Left ventricle myocardium superior (tissue), 1 donor: ENCODE measurements around the gene TSPAN14. TPM values are rescaled to one million over a fixed set of nuclear protein-coding genes. Genes with fewer than 3 reads are reported as not detected.

ENCODE experiments used
- ATAC-seq: fragments of 200-7000 bp; cut with Tn5 transposase; one replicate; pipeline ENCODE4 v1.9.1; 2020; ENCODE audit warnings: mild to moderate bottlenecking, moderate library complexity
- DNase-seq: peaks from one replicate; pipeline ENCODE4 v3.0.0-alpha.2; 2020
- intact Hi-C: fragments of 100-400 bp; cut with micrococcal nuclease; formaldehyde crosslinking; loops from one replicate; pipeline ENCODE4 v1.11.0; 2022
- total RNA-seq: library from RNA; stranded (reverse); fragmentation: NEBNext Ultra II Directional; extraction: Animal tissue kit (Norgen Biotek cat#: 25700); gene quantifications from one replicate; pipeline ENCODE4 v1.2.1, GENCODE V29; 2021
- donor health status: DM: no; HTN: yes; CAD: no; lungs with severe emphysema.

The TSPAN14 gene
- total RNA-seq, 1 donor from 2014 or later: 41.2 TPM

DNA sequence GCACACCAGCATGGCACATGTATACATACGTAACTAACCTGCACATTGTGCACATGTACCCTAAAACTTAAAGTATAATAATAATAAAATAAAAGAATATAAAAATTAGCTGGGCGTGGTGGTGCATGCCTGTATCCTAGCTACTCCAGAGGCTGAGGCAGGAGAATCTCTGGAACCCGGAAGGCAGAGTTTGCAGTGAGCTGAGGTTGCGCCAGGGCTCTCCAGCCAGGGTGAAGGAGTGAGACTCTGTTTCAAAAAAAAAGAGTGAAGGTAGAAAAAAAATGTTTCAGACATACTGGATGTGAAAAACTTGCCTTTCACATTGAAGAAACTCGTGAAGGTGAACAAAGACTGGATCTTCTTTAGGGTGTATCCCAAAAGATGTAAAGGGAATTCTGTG, 26.7 kb downstream of the TSPAN14 start:
- intact Hi-C loops: no loop called here
- ATAC-seq (no peak), DNase-seq (no peak)

DNA sequence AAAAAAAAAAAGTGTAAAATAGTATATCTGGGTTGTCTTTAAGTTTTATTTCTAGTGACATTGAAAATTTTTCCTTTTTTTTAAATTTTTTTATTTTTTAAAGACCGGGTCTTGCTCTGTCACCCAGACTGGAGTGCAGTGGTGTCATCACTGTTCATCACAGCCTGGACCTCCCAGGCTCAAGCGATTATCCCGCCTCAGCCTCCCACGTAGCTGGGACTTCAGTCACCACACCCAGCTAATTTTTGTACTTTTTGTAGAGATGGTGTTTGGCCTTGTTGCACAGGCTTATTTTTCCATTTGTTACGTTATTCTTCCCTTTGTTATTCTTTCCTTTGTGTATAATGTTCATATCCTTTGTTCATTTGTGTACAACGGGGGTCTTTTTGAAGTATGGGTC, 30.1 kb downstream of the TSPAN14 start:
- intact Hi-C loops: no loop called here
- DNase-seq (no peak), ATAC-seq (no peak)

DNA sequence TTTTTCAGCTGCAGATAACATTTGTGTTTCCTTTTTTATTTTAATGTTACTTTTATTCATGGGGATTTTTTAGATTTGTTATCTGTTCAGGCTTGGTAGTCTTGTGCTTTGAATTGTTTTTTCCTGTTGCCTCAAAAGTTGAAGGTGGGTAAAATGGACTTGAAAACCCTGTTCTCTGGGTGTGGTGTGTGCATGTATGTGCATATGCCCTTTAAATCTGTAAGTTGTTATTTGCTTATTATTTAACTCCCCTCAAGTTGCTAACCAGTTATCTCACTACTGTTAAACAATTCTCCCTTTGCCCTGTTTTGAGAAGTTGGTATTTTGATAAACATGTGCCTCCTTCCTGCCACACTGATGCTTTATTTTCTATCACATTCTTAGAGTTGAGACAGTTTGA, 30.6 kb downstream of the TSPAN14 start:
- intact Hi-C loops: no loop called here
- ATAC-seq (no peak), DNase-seq (no peak)

DNA sequence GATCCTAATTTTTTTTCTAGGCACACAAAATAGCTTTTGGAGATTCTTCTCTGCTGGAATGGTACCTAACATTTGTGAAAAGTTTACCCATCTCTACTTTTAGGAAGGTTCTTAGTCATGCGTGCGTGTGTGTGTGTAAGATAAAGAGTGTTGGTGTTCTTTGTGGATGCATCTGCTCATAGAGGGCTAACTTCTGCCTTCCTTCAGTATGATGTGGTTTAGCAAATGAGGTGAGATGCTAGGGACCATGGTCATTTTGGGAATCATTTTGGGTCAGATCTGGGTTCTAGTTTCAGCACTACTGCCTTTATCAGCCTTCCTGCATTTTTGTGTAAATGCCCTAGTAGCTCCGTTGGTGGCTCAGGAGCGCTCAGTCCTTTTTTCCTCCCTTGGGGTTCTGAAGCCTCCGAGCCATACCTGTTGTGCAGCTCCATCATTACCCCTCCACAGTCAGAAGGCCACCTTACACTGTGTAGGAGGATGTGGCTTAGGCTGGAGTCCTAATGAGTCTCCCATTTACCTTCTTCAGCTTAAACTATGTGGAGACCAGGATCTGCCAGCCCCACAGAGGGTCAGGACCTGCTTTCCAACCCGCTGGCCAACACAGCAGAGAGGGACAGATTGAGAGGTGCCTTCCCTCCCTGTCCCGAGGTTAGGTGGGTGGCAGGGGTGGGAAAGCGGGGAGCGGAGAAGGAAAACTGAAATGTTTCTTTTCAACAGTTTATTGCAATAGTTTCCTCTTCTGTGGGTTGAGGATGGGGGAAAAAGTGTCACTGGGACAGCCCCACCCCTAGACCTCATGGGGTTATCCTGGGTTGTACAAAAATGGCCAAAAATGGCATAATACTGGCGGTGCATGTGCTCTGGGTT, 31.2 kb downstream of the TSPAN14 start:
- DNase-seq (no peak), ATAC-seq (peak; percentile 8)
- intact Hi-C loops: no loop called here

DNA sequence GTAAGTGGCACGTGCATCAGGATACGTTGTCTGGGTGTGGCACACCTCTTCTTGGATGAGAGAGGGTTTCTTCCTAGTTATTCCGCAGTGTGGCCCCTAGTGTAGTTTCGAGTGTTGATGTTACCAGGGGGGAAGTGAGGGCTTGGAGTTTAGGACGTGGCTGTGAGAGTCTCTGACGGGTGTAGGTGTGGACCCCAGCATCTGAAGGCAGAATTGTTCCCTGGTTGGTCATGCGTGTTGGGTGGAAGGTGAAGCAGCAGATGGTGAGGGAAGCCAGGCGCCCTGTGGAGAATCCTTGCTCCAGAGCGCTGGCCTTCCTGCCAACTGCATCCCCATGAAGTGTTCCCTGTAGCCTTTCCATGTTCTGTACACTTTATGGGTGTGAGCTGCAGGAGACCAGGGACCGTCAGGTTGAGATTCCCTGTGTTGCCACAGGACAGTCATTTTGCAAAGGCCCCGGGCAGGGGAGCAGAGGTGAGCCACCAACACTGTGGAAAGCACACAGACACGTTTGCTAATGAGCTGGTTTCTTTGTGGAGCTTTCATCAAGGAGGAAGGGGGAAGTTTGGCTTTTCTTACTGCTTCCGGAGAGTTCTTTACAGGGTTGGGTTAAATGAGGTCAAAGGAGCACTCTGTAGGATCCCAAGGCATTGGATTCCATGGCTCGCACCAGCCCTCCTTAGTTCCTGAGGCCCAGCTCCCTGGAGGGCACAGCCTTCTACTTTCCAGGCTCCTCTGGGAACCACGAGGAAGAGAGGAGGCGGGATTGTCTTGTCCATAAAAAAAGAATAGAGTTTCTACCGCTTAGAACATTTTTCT, 32.0 kb downstream of the TSPAN14 start:
- ATAC-seq: peak; percentile 38
- intact Hi-C loops: no loop called here
- DNase-seq: no peak

DNA sequence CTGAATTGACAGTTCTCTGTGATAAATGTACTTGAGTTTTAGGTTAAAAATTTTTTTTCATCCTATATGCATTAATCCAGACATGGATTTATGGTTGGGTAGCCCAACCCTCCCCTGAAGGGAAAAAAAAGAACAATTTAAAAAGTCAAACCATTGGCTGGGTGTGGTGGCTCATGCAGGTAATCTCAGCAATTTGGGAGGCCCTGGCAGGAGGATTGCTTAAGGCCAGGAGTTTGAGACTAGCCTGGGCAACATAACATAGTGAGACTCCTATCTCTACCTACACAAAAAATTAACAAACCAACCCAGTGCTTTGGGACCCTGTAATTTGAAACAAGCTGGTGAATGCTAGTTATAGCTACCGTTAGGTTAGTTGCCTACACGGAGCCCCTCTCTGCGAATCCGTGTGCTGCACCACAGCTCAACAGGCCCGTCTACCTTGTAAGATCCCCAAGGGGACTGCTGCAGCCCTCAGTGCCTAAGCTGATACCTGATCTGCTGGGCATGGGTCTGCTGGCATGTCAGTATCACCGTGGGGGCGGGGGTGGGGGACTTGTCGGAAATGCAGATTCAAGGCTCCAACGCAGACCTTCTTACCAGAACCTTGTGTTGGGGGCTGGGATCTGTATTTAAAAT, 32.8 kb downstream of the TSPAN14 start:
- no peak for DNase-seq
- ATAC-seq: no peak
- intact Hi-C loops: no loop called here

DNA sequence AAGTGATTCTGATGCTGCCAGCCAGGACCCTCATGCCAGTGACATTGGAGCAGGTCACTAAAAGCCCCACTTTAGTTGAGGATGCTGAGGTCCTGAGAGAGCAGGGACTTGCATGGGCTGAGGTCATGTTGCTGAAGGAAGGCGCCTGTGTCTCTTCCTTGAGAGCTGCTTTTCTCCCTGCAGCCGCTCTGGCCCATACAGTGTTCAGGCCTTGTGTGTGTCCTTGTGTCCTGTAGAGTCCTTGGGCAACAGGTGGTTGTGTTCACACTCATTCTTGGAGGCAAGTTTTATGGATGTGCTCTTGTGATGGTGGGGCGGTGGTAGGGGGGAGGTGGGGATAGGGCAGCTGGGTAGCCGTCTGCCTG, 33.3 kb downstream of the TSPAN14 start:
- intact Hi-C loops: no loop called here
- ATAC-seq: no peak

DNA sequence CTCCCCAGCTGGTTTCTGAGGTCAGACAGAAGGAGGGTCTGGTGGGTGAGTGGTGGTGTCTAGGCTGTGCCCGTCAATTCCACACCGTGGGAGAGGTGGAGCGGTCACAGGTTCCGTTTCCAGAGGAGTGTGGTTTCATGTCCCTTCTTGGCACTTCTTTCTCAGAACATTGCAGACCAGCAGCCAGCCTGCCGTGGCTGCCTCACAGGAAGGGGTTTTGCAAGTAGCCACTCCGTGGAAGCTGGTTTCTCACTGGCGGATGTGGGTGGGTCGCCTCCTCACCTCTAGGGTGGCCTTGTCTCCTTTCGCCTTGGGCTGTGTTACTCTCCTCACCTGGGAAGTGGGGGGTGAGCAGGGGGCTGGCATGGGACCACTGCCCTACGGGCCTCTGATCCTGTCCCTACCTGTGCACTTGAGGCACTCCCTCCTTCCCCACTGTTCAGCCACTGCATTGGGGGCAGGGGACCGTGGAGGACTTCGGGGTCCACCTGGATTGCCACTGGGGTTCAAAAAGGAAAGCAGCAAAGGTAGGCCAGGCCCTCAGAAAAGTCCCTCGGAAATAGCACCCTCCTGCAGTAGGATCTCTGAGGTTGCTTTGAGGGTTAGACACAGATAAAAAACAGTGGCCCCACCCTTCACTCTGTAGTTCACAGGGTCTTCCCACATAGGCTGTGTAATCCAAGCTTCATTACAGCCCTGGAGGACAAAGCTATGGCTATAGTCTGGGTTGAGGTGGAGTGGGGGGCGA, 33.9 kb downstream of the TSPAN14 start:
- intact Hi-C loops: no loop called here
- ATAC-seq (peak; percentile 52), DNase-seq (peak; percentile 61)

More for the DNA sequence above, 33.3 kb downstream of the TSPAN14 start:
- DNase-seq: no peak

DNA sequence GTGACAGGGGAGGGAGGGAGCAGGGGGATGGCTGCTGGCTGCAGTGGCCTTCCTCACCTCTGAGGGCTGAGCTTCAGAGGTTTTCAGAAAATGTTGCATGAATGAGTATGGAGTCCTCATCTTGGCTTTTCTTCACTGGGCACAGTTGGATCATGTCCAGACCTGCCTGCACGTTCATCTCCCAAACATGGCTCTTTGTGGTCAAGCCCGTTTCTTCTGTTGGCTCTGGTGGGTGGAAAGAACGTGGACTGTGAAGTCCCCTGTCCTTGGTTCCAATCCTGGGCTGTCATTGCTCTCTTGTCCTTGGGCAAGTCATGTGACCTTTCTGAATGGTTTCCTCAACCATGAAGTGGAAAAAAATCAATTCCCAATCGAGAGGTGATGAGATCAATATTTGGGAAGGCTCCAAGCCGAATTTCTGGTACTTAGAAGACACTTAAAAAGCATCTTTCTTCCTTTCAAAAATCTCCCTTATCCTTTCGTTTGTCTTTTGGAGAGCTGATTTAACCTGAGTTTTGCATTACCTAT, 34.5 kb downstream of the TSPAN14 start:
- DNase-seq: no peak
- intact Hi-C loops: no loop called here
- no peak for ATAC-seq

DNA sequence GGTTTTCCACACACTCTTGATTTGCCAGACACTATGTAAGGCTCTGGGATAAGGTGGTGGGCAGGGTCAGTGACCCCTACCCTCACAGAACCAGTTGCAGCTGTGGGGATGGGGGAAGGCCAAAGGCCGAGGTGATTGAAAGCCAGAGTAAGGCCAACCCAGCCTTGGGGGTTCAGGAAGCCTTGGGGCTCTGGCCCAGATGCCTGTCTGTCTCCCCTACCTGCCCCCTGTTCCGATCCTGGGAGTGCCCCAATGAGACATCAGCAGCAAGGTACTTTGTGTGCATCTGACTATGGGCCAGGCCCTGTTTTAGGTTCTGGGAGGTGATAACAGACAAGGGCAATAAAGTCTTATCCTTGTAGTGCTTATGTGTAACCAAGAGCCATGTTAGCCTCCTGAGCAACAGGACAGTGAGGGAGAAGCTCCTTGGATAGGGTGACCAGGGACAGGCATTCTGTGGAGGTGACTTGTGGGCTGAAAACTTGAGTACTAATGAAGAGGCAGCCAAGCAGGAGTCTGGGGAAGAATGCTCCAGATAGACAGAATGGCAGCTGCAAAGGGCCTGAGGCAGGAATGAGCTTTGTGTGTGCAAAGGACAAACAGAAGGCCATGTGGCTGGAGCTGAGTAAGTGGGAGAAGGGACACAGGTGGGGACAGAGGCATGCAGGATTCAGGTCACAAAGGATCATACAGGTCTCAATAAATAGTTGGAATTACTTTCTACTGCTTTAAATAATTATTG, 35.4 kb downstream of the TSPAN14 start:
- DNase-seq (no peak), ATAC-seq (no peak)
- intact Hi-C loops: no loop called here

DNA sequence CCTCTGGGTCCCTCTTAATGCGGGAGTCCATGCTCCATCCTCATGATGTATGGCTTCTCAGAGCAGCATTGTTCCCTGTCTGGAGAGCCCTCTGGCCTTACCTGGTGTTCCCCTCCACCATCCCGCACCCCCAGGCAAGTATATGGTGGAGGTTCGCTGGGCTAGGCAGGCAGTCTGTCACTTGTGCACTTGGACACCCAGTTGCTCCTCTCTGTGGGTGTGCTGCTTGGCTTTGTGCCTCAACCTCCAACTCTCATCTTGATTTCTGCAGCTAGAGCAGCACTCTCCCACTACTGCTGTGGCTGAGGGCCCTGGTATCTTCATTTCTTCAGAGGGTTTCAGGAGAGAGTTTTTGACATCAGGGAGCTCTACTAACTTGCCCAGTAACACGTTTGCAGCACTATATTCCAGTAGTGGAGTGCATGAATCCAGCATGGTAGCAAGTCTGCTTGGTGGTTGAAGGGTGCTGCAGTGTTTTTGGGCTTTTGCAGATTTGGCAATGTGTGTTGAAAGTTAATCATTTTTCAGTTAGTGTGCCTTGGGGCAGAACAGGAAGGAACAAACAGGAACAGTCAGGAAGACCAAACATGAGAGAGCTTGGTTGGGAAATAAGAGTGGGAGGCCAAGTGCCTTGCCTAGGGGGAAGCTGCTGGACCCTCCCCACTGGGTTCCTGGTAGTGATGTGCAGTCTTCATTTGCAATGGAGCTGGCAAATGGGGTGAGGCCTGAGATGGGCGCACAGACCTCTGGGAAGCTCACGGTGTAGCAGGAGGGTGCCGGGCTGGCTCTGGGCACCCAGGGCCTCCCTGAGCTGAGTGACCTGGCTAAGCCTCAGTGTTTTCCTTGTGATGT, 37.4 kb downstream of the TSPAN14 start:
- ATAC-seq: peak; percentile 33
- no peak for DNase-seq
- intact Hi-C loops: no loop called here

DNA sequence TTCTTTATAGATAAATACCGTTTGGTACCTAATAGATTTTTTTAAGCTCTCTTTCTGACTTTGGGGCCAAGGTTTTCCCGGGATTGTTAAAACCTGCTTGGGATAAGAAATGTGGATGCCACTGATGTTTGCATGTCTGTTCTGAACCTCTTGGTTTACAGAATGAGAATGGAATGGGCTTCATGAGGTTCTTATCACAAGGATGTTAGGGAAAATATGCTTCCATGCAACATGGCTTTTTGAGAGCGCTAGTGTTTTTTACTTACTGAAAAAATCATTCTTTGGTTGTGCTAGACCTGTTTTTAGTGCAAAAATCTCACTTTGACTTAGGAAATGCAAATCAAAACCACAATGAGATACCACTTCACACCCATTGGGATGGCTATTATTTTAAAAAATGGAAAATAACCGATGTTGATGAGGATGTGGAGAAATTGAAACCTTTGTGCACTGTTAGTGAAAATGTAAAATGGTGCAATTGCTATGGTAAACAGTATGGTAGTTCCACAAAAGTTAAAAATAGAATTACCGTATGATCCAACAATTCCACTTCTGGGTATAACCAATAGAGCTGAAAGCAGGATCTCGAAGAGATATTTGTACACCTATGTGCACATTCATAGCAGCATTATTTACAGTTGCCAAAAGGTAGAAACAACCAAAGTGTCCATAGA, 38.9 kb downstream of the TSPAN14 start:
- DNase-seq: no peak
- no peak for ATAC-seq
- intact Hi-C loops: no loop called here

DNA sequence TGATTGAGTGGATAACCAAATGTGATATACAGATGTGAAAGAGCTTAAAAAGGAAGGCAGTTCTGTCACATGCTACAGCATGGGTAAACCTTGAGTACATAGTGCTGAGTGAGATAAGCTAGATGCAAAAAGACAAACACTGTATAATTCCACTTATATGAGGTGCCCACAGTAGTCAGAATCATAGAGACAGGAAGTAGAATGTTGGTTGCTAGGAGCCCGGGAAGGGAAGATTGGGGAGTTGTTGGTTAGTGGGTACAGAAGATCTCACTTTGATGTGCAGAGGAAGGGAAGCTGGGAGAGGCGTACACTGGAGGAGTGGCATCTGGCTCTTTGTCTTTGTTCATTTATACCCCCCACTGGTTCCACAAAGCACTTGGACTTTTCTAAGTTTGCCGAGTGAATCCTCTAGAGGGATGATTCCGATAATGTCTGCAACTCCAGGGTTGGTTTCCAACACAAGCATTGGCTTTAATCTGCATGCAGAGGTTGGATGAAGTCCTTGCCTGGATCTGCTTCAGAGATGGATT, 39.5 kb downstream of the TSPAN14 start:
- ATAC-seq (peak; percentile 22), DNase-seq (no peak)
- intact Hi-C loops: no loop called here

DNA sequence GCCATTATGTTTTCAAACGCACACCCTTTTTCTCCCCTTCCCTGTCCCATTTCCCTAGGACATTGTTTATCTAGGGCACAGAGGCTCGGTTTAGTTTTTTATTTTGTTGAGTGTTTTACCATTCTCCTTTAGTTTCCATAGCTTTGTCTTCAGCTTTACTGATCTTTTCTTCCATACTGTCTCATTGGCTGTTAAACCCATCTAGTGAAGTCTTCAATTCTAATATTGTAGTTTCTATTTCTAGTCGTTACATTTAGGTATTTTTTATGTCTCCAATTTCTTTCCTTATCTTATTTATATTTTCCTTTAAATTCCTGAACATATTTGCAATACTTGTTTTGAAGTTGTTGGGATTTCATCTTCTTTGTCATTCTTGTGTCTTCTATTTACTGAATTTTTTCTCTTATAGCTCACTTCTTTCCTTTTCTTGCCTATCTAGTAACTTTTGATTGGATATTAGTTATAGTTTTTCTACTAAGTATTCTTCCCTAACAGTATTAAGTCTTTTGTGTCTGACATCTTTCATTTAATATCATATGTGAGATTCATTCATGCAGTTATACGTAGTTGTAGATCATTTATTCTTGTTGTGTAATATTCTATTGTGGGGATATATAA, 42.6 kb downstream of the TSPAN14 start:
- DNase-seq (no peak), ATAC-seq (no peak)
- intact Hi-C loops: no loop called here

DNA sequence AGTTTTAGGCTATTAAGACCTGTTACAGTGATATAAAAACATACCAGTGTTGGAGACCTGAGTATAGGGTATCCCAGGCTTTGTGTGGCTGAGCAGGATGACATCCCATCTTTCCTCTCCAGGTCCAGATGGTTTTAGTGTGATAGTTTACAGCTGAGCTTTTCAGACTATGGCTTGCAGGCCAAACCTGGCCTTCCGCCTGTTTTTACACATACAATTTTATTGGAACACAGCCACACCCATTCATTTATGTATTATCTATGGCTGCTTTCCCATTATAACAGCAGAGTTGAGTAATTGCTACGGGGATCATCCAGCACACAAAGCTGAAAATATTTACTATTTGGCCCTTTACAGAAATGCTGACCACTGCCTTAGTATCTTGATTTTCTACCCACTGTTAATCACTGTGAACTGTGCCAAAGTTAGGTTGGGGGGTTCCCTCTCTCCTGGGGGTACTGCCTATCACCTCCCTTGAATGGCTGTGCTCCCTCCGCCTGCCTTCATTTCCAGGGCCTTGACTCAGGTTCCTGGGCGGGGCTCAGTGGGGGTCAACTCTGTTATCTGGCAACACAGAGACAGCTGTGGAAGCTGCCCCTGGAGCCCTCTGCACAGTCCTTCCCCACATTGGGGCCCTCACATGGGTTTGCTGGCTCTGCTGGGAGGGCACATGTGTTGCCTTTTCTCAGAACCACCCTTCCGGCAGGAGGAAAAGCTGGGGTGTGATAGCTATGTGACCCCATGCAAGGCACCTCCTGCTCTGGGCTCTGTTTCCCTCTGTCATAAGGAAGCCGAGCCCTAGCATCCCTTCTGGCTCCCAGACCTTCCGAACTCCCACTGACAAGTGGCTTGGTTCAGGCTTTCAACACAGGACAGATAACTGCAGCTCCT, 43.3 kb downstream of the TSPAN14 start:
- intact Hi-C loops: no loop called here
- DNase-seq (peak; percentile 80), ATAC-seq (peak; percentile 59)
